Activated B cell treated with CpG ODN at 0.5 μM for 24 hours (primary cell): ENCODE data around the gene RPL7A. TPM values are rescaled to one million over a fixed set of nuclear protein-coding genes. Genes with fewer than 3 reads are reported as not detected.

Experiments used
- ATAC-seq: fragments of 200-7000 bp; cut with Tn5 transposase; one replicate; pipeline ENCODE4 v1.10.0; 2021; ENCODE audit warnings: low read depth, mild to moderate bottlenecking, moderate library complexity
- CTCF ChIA-PET: fragments of 350-600 bp; sonication (Branson Sonifier 250); formaldehyde crosslinking; loops from one replicate; lab custom pipeline; 2021; ENCODE audit warnings: antibody characterized with exemption; lab: Charles Lee
- POLR2A ChIA-PET: fragments of 350-600 bp; sonication (Branson Sonifier 250); formaldehyde crosslinking; loops from one replicate; lab custom pipeline; 2021; ENCODE audit warnings: antibody characterized with exemption; lab: Charles Lee
- DNase-seq: peaks from one replicate; pipeline ENCODE4 v3.0.0; 2022
- H3K27ac Mint-ChIP-seq: one replicate; pipeline ENCODE4 v1.8.0; 2020; ENCODE audit warnings: mixed read lengths
- H3K27me3 Mint-ChIP-seq: one replicate; pipeline ENCODE4 v1.8.0; 2021; ENCODE audit warnings: mixed read lengths
- H3K36me3 Mint-ChIP-seq: one replicate; pipeline ENCODE4 v1.8.0; 2021; ENCODE audit warnings: low read depth, mixed read lengths
- H3K4me1 Mint-ChIP-seq: one replicate; pipeline ENCODE4 v1.8.0; 2021; ENCODE audit warnings: mixed read lengths
- H3K4me3 Mint-ChIP-seq: one replicate; pipeline ENCODE4 v1.8.0; 2020; ENCODE audit warnings: mild to moderate bottlenecking, mixed read lengths
- H3K9me3 Mint-ChIP-seq: one replicate; pipeline ENCODE4 v1.8.0; 2020; ENCODE audit warnings: mixed read lengths
- CTCF ChIP-seq: fragments of 200-600 bp; IDR thresholded peaks from one replicate; pipeline ENCODE4 v1.8.0; 2022; ENCODE audit warnings: antibody characterized with exemption, mild to moderate bottlenecking
- intact Hi-C: fragments of 100-400 bp; cut with micrococcal nuclease; formaldehyde crosslinking; loops from one replicate; pipeline ENCODE4 v1.15.1; 2024
- total RNA-seq: library from RNA; stranded (reverse); gene quantifications from 2 replicates; pipeline ENCODE4 v1.2.3, GENCODE V29; 2022

RPL7A gene
- total RNA-seq, 1 donor from 2014 or later: 3,786 TPM

- H3K36me3 Mint-ChIP-seq: peaks cover 65% of the 10 kb centered on the region
Observed at GRCh38 chr9:133335924-133336811, 11.8 kb upstream of the RPL7A start, which contains the start of gene SURF6. SURF6 (minus strand) TSS chr9:133336188; CDS start chr9:133336132, 56 bp downstream.

GRCh38 chr9:133339641-133340040 lies 8.4 kb upstream of the RPL7A start:
- H3K4me1 Mint-ChIP-seq: peaks cover 59% of the 10 kb centered on the region
- no peaks in the 10 kb centered on the region for H3K9me3 Mint-ChIP-seq
- ChIA-PET POLR2A (interaction anchor here (0.7 to 1.6 kb wide), 6 partner anchors 9 to 38 kb away, joined by 3 to 12 read pairs (median 4); partner anchors contain the start of genes MED22, RPL7A, SURF1 and SURF2), CTCF (no interaction called here)
- H3K36me3 Mint-ChIP-seq: peaks cover 59% of the 10 kb centered on the region
- no peak for TF ChIP-seq CTCF
- H3K27me3 Mint-ChIP-seq: no peaks in the 10 kb centered on the region
- no peak for ATAC-seq
- H3K4me3 Mint-ChIP-seq: no peak overlapping the region
- H3K27ac Mint-ChIP-seq: peak overlapping the region; percentile 87
- intact Hi-C loops: loop anchor here (10.0 kb wide), 1 partner anchor 725 kb away; the partner anchor contains the start of gene BRD3
- DNase-seq: no peak

More at GRCh38 chr9:133335924-133336811, 11.8 kb upstream of the RPL7A start, which contains the start of gene SURF6:
- DNase-seq: peak; percentile 94
- no peak for TF ChIP-seq CTCF
- H3K4me1 Mint-ChIP-seq: peaks cover 57% of the 10 kb centered on the region
- peak within 1 kb of the TSS; percentile 97 for H3K4me3 Mint-ChIP-seq
- ChIA-PET POLR2A (interaction anchor here (0.6 to 4.6 kb wide), 6 partner anchors 12 to 172 kb away, joined by 3 to 32 read pairs (median 4); partner anchors contain the start of genes MED22 and RPL7A), CTCF (interaction anchor here (0.6 kb wide), 1 partner anchor 706 kb away, joined by 3 read pairs; no protein-coding TSS in a partner anchor)
- ATAC-seq: peak; percentile 93
- intact Hi-C loops: loop anchor here (1.0 to 10.0 kb wide), 6 partner anchors 12 to 729 kb away; partner anchors contain the start of genes BRD3, CACFD1, MED22 and REXO4
- peak within 1 kb of the TSS; percentile 92 for H3K27ac Mint-ChIP-seq
- no peaks in the 10 kb centered on the region for H3K27me3 Mint-ChIP-seq
- no peaks in the 10 kb centered on the region for H3K9me3 Mint-ChIP-seq

GRCh38 chr9:133340256-133340655 lies 7.8 kb upstream of the RPL7A start:
- Mint-ChIP-seq H3K4me3 (peak overlapping the region; percentile 44), H3K36me3 (peaks cover 65% of the 10 kb centered on the region), H3K27me3 (no peaks in the 10 kb centered on the region), H3K4me1 (peaks cover 55% of the 10 kb centered on the region), H3K9me3 (no peaks in the 10 kb centered on the region), H3K27ac (peak overlapping the region; percentile 87)
- no peak for TF ChIP-seq CTCF
- DNase-seq: no peak
- ATAC-seq: no peak
- CTCF ChIA-PET: interaction anchor here (1.4 kb wide), 1 partner anchor 10 kb away, joined by 5 read pairs; no protein-coding TSS in a partner anchor
- POLR2A ChIA-PET: interaction anchor here (0.7 to 1.6 kb wide), 5 partner anchors 8 to 37 kb away, joined by 3 to 12 read pairs (median 3); partner anchors contain the start of genes MED22, RPL7A, SURF1 and SURF2
- intact Hi-C loops: no loop called here

- Mint-ChIP-seq H3K27ac (peak overlapping the region; percentile 87), H3K9me3 (no peaks in the 10 kb centered on the region), H3K27me3 (no peaks in the 10 kb centered on the region), H3K4me3 (no peak overlapping the region), H3K4me1 (peaks cover 52% of the 10 kb centered on the region), H3K36me3 (peaks cover 62% of the 10 kb centered on the region)
- TF ChIP-seq CTCF: no peak
- intact Hi-C loops: no loop called here
- ATAC-seq (no peak), DNase-seq (no peak)
- CTCF ChIA-PET: interaction anchor here (1.4 kb wide), 1 partner anchor 9 kb away, joined by 5 read pairs; no protein-coding TSS in a partner anchor
- POLR2A ChIA-PET: interaction anchor here (1.0 to 1.8 kb wide), 2 partner anchors 11 to 15 kb away, joined by 4 to 5 read pairs; partner anchors contain the start of gene SURF1
Observed at GRCh38 chr9:133340916-133341315, 7.1 kb upstream of the RPL7A start.
